ENCODE results near the gene ADAP1.
"Not testable (repeated sequence)": the region's sequence is repeated elsewhere in the genome, so short reads cannot be mapped to it uniquely, and the experiment has no call there.

Gene ADAP1, protein sequence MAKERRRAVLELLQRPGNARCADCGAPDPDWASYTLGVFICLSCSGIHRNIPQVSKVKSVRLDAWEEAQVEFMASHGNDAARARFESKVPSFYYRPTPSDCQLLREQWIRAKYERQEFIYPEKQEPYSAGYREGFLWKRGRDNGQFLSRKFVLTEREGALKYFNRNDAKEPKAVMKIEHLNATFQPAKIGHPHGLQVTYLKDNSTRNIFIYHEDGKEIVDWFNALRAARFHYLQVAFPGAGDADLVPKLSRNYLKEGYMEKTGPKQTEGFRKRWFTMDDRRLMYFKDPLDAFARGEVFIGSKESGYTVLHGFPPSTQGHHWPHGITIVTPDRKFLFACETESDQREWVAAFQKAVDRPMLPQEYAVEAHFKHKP

DNA sequence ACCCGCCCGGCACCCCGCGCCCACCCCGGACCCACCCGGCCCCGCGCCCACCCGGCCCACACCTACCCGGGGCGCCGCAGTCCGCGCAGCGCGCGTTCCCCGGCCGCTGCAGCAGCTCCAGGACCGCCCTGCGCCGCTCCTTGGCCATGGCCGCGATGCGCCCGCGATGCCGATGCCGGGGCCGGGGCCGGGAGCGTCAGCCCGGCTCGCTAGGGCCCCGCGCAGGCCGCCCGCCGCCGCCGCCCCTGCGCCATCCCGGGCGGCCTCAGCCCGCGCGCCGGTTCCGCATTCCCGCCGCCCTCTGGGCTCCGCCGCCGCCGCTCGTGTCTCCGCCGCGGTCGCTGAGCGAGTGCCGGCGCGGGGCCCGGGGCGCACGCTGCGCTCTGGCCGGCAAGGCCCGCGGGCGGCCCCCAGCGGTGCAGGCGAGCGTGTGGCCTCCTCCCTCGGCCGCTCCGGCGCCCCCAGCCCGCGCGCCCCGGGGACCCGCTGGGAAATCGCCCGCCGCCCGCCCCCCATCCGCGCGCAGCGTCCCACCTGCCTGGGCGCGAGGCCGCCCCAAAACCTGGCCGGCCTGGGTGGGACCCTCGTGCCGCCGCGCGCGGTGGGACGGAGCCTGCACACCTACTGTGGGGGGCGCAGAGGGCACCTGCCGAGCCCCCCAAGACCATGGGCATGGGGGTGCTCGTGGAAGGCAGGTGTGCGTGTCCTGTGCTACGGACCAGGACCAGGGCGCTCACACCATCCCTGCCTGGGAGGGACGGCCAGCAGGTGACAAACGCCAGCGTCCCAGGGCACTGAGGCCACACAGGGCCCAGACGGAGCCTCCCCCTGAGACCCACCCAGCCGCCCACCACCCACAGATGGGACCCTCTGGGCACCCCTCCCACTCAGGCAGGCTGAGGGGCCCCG, at the start of gene ADAP1:
TSS of gene ADAP1 (minus strand) at position 351 of the 909 bp plus-strand sequence. CDS start at position 148, 203 bp downstream.
- DNase-seq, result peak in 1 of 2 experiments; percentile 3

DNA sequence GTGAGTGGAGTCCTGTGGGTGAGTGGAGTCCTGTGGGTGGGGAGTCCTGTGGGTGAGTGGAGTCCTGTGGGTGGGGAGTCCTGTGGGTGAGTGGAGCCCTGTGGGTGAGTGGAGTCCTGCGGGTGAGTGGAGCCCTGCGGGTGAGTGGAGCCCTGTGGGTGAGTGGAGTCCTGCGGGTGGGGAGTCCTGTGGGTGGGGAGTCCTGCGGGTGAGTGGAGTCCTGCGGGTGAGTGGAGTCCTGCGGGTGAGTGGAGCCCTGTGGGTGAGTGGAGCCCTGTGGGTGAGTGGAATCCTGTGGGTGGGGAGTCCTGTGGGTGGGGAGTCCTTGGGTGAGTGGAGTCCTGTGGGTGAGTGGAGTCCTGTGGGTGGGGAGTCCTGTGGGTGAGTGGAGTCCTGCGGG, 48.0 kb upstream of the ADAP1 start:
- not testable (repeated sequence) for DNase-seq

DNA sequence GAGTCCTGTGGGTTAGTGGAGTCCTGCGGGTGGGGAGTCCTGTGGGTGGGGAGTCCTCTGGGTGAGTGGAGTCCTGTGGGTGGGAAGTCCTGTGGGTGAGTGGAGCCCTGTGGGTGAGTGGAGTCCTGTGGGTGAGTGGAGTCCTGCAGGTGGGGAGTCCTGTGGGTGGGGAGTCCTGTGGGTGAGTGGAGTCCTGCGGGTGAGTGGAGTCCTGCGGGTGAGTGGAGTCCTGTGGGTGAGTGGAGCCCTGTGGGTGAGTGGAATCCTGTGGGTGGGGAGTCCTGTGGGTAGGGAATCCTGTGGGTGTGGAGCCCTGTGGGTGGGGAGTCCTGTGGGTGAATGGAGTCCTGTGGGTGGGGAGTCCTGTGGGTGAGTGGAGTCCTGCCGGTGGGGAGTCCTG, 47.5 kb upstream of the ADAP1 start:
- not testable (repeated sequence) for DNase-seq

DNA sequence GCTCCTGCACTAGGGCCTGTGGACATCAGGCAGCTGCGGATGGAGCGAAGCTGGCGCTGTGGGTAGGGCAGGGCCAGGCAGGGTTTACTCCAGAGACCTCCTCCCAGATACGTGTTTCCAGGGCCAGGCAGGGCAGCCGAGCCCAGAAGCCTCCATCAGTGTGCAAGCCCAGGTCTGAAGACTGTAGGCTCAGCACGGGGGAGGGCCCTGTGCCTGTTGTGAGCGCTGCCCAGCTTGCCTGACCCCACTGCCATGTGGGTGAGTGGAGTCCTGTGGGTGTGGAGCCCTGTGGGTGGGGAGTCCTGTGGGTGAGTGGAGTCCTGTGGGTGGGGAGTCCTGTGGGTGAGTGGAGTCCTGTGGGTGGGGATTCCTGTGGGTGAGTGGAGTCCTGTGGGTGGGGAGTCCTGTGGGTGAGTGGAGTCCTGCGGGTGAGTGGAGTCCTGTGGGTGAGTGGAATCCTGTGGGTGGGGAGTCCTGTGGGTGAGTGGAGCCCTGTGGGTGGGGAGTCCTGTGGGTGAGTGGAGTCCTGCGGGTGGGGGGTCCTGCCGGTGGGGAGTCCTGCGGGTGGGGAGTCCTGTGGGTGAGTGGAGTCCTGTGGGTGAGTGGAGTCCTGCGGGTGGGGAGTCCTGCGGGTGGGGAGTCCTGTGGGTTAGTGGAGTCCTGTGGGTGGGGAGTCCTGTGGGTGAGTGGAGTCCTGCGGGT, 46.7 kb upstream of the ADAP1 start:
- not testable (repeated sequence) for DNase-seq

DNA sequence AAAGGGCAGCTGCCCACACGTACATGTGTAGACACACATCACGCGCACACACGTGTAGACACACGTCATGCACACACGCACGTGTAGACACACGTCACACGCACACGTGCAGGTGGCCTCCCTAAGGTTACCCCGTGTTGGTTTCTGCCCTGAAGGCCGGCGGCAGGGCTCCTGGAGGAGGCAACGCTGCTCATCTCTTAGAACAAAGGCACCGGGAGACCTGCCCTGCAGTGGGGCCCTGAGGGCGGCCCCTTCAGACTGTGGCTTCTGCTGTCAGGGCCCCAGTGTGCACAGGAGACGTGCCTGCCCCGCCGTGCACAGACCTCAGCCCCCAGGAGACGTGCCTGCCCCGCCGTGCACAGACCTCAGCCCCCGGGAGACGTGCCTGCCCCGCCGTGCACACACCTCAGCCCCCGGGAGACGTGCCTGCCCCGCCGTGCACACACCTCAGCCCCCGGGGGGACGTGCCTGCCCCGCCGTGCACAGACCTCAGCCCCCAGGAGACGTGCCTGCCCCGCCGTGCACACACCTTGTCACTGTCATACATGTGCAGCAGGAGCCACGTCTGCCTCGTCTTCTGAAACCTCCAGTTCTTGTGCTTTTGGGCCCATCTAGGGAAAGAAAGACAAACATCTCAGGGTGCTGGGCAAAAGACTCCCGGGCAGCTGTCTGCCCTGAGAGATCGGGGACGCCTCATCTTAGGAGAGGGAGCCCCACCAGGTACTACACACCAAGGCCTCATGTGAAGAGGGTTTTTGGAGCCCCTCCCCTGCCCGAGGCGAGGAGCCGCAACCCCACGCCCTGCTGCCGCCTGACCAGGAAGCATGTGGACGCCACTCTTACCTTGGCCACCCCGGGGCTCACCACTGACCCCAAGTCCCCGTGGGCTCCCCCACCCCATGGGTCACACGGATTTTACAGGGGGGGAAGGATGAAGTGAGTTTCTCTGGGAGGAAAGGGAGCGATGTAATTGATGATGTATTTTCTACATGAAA, 45.8 kb upstream of the ADAP1 start:
- no peak for DNase-seq

DNA sequence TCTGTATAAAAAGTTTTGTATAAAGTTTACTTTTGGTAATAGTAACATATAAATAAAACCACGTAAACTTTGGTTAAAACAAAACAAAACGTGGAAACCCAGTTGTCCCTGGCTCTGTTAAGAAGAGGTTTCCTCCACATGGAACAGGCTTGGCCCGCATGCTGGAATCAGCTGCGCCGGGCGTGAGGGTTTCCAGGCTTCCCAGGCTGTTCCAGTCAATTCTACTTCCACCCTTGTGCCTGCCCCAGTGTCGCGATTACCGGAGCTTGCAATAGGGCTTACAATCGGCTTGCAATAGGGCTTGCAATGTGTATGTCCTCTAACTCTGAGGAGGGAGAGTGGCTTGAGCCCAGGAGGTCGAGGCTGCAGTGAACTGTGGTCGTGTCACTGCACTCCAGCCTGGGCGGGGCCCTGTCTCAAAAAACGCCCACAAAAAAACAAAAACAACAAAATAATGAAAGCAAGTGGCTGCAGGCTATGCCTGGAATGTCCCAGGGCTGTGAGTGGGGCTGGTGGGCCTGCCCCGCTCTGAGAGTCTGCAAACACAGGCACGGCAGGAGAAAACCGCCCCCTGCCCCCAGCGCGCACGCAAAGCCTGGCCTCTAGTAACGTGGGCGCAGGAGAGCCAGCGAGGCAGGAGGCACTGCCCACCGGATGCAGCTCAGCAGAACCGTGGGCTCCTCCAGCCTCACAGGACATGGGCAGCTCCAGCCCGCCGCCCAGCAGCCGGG, 44.8 kb upstream of the ADAP1 start:
- no peak for DNase-seq

DNA sequence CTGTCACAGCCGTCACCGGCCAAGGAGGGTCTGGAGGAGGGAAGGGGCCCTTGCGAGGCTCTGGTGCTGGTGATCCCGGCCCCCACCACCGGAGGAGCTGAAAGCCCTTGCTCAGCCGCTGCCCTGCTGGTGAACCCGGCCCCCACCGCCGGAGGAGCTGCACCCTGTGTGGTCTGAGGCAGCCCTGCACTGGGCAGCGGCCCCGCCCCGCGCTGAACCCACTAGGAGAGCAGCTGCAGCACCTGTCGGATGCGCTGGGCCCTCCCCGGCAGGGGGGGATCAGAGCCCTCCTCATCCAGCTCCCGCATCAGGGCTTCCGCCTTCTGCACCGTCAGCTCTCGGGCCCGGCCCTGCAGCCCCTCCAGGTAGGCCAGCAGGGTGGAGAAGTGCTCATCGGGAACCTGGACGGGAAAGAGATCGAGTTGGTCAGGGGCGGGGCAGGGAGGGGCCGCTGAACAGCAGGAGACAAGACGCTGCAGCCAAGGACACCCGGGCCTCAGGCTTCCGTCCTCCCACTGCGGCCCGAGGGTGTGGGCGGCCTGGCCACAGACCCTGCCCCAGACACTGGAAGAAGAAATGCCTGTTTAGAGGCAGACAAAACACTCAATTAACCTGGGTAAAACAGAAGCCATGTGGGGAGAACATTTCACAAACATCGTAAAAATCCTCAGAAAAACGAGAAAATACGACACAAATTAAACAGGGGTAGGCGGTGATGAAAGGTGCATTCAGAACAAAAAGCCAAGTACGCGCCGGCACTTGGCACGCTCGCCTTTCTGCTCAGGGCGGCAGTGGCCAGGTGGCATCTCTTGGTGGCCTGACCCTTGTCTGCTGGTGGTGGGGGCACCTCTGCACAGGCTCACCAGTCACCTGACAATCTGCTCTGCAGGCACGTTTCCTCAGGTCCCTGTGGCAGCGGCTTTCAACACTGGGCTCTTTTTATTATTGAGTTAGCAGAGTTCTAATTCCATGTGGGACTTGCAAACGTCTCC, 43.2 kb upstream of the ADAP1 start:
- no peak for DNase-seq

DNA sequence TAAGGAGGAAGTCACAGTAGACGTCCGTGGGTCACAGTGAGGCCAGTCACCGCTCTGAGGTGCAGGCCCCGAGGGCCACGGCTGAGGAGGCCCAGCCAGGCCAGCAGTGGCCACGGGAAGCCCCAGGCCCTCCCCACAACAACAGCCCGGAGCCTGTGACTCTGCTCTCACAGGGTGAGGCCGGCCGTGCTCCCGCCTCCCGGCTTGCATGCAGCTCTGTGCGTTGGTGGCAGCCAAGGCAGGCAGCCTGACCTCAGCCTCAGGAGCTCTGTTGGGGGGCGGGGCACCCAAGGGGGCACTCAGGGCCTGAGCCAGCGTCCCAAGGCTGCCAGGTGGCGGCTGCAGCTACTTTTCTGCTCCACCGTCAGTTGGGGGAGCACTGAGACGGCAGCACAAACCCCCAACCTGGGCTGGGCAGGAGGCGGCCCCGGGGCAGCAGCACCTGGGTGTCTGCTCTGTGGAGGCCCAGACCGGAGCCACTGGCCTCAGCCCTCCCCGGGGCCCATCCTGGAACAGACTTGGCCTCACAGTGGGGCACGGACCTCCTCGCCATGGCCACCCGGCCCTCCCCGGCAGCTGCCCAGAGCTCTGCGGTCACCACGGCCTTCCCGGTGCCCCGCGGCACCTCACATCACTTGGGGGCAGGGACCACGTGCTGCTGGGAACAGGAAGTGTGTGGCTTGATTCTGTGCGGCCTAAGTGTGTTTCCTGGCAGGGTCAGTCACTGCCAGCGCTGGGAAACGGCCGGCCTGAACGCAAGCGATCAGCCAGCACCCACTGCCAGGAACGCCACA, 41.8 kb upstream of the ADAP1 start:
- DNase-seq, result no peak

DNA sequence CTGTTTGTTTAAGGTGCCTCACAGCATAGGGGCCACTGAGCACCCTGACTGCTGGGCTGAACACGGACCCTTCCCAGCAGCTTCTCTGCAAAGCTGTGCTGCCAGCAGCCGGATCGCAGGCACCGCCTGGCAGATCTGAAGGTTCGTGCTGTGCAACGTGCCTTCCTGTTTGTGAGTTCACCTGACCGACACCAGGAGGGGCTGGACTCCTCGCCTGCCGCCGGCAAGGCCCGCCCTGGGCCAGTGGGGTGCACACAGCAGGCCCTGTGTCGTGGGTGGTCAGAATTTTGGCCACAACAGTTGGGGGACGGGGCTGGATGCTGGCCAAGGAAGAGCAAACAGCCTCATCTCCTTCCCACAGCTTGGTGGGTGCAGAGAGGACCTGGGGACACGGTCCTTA, 41.1 kb upstream of the ADAP1 start:
- DNase-seq, result no peak

DNA sequence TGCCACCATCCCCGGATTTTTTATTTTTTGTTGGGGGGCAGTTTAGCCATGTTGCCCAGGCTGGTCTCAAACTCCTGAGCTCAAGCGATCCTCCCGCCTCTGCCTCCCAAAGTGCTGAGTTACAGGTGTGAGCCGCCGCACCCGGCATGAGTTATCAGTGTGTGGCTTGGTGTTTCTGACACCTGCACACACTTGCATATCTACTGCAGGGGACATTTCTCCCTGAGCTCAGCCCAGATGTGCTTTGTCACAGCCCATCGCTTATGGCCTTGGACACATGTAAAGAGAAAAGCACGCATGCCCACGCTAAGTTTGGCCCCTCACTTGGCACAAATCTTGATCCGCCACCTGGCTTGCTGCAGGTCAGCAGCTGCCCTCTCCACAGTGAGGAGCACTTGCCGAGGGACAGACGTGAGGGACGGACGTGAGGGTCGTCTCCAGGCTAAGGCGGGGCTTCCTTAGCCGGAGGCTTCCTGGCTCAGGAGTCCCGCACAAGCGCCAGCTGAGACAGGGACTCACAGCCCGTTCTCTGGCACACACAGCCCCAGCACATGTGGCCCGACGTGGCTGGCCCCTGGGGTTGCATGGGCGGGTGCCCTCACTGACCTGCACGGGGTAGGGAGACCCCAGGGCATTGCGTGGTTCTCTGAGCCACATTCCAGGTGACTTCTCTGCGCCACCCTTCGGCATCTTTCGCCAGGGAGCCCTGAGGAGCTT, 40.3 kb upstream of the ADAP1 start:
- no peak for DNase-seq

DNA sequence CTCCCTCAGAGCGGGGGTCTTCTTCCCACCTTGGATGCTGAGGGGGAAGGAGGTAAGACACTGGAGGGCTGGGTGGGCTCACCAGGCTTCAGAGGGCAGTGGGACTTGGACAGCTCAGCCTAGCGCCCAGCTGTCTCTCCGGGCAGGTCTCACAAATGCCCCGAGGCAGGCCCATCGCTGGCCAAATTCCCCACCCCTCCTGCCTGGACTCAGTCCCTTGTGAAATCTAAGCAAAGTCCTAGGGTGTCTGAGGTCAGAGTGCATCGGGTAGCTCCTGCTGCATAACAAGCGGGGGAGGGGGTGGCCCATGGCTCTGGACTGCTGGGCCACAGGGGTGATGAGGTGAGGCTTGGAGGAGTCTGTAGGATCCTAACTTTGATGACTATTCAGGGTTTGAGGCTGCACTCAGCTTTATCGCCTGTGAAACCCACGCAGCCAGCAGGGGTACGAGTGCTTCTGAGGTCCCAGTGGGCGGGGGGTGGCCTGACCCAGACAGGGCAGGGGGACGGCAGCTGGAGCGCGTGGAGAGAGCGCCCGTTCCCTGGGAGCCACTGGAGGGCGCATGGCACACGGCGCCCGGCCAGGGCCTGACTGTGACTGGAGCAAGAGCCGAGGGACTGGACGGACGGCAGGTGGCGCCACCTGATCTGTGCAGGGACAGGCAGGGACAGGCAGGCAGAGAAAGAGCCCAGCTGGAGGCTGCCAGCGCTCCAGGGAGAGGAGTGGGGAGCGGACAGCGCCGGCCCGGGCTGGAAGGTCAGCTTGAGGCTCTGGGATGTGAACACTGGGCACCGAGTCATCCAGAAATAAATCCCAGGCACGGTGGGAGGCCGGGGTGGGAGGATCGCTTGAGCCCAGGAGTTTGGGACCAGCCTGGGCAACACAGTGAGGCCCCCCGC, 38.5 kb upstream of the ADAP1 start:
- peak; percentile 78 to 84 for DNase-seq

DNA sequence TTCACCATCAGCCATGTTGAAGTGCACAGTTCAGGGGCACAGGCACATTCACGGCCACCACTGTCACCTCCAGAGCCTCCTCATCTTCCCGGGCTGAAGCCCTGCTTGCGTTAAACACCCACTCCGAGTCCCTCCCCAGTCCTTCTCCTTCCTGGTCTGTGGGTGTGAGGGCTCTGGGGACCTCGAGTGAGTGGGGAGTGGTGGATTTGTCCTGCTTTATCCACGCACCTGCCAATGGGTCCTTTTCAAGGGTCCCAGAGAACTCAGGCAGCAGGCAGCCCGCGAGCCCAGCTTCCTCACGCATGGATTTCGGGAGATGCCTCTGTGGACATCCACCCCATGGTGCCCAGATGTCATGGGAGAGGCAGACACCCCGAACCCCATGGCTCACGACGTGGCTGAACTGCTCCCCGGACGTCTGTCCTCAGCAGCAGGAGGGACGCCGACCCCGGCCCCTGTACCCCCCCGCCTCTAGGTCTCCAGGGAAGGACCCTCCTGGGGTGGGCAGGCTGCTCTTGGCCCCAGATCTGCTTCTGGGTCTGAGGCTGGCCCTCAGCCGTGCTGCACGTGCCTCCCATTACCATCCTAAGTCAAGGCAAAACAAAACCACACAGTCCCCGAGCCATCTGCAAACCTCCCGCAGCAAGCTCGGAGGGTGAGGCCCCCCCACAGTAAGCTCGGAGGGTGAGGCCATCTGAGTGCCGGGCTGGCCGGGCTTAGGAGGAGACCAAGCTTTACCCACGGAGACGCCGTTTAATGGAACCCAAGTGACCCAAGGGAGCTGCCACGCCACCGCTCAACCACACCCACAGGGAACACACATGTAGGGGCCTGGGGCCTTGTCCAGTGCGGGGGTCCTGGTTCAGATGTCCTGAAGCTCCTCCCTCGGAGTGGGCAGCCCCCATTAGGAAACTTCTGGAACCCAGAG, 37.5 kb upstream of the ADAP1 start:
- no peak for DNase-seq

DNA sequence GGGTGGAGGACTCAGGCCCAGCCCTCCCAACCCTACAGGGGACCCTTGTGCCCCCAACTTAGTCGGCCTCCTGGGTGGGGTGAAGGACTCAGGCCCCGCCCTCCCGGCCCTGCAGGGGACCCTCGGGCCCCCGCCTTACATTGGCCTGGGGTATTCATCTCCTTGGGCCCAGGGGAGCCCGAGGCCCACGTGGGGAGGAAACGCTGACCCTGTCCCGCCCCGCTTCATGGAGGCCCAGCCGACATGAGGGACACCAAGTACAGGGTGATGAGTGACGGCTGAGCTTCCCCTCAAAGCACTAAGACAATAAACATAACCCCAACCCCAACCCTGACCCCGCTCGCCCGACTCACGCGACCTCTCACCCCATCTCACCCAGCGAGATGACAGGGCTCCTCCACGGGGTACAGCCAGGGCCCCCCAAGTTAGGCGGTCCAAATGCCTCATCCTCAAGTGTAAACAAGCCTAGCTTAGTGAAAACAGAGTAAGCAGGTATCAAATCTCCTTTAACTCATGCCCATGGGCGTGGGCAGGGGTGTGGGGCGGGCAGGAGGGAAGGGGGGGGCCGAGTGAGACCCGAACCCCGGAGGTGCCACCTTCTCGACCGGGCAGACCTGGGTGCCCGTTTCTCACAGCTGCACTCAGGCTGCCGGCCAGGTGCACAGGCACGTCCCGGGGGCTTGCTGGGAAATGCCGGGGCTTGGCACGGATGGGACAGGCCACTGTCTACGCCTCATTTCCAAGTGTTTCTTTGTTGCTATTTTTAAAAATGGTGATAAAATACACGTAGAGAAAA, 36.7 kb upstream of the ADAP1 start:
- DNase-seq, result no peak

DNA sequence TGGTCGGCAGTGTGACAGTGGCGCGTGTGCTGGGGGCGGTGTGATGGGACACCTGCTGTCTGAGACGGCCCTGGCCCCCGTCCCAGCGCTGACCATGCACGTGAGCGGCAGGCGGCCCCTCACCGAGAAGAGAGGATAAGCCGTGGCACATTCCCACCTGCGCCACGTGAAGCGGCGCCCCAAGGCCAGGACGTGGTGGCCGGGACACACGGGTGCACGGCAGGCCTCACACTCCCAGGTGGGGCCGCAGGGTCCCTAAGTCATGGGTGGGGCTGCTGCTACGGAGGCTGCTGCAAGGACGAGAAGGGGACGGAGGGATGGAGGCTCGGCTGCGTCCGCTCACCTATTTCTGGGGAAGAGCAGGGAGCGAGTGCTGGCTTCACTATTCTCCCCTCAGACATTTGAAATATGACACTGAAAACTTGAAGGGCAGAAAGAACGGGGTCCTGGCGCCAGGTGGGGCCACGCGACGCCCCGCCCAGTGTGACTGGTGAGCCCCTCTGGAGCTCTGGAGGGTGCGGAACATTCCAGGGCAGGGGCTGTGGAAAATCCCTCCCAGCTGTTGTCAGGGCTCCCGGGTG, 36.0 kb upstream of the ADAP1 start:
- DNase-seq, result no peak

DNA sequence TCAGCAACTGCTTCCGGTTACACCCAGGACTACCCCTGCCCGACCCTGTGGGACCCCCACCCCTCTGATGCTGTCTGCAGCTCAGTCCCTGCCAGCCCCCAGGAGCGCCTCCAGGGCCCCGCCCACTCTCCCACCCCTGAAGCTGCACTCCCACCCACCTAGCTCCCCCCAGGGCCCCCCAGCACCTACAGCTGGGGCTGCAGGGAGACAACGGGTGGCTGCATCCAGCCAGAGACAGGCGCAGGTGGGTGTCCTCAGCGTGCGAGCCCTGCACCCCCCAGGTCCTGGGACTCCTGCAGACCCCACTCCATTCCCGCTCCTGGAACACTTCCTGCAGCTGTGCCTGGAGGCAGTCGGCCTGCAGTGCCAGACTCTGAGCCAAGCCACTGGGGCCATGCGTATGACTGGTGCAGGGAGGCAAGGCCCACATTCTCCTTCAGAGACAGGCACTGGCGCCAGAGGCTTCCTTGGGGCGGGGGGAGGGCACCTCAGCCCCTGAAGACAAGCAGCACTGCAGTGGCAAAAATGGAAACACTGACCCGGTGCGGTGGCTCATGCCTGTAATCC, 34.6 kb upstream of the ADAP1 start:
- no peak for DNase-seq
